ENCODE data around the gene NFKBIB. TPM values are rescaled to one million over a fixed set of nuclear protein-coding genes. Genes with fewer than 3 reads are reported as not detected.

The NFKBIB gene
- total RNA-seq, 1 experiment from 2014 or later, result 43.7 TPM

GRCh38 chr19:38952395-38953165 is 52.8 kb downstream of the NFKBIB start:
- BruUV-seq (replicated peaks), result no TSS peak
- Histone ChIP-seq H3K4me3 (ENCODE audit: low read length) (no peak overlapping the region), H3K27ac (ENCODE audit: low read length) (no peak overlapping the region), H3K9me2 (replicated peaks; ENCODE audit: low read length) (no peaks in the 10 kb centered on the region), H3K4me1 (ENCODE audit: insufficient read depth, low read length) (no peaks in the 10 kb centered on the region), H3K9ac (ENCODE audit: low read length) (no peak overlapping the region), H4K20me1 (ENCODE audit: low read length) (no peaks in the 10 kb centered on the region), H3K79me2 (ENCODE audit: low read length) (no peaks in the 10 kb centered on the region), H3K36me3 (ENCODE audit: low read depth, low read length) (no peaks in the 10 kb centered on the region), H3K4me2 (ENCODE audit: low read length) (no peak overlapping the region), H3K9me3 (ENCODE audit: low read length) (no peaks in the 10 kb centered on the region), H3F3A (ENCODE audit: low read length, unreplicated experiment) (no peaks in the 10 kb centered on the region), H3K27me3 (ENCODE audit: low read length) (no peaks in the 10 kb centered on the region), H2AFZ (ENCODE audit: low read length) (no peak overlapping the region)
- ATAC-seq (peak; percentile 74), DNase-seq (peak; percentile 75)
- peak; percentile 64 for TF ChIP-seq CTCF (conservative IDR thresholded peaks at IDR 0.05; ENCODE audit: low read depth, low read length)
- TF ChIP-seq EZH2 (IDR thresholded peaks at IDR 0.05; ENCODE audit: low read length, unreplicated experiment), result no peak
- ChIA-PET POLR2A (ENCODE audit: unreplicated experiment) (no interaction called here), CTCF (no interaction called here)
- intact Hi-C loops (cut with micrococcal nuclease), result loop anchor here (10.0 kb wide), 1 partner anchor 548 kb away; the partner anchor contains the start of gene FAM98C

GRCh38 chr19:38953677-38954076 is 53.9 kb downstream of the NFKBIB start:
- no peaks in the 10 kb centered on the region for H3K27me3 ChIP-seq (ENCODE audit: low read length)
- ATAC-seq (no peak), DNase-seq (no peak)
- H3K4me2 ChIP-seq (ENCODE audit: low read length), result no peak overlapping the region
- POLR2A ChIA-PET (ENCODE audit: unreplicated experiment), result no interaction called here
- H3K4me1 ChIP-seq (ENCODE audit: insufficient read depth, low read length), result no peaks in the 10 kb centered on the region
- CTCF ChIA-PET, result no interaction called here
- no peaks in the 10 kb centered on the region for H3K79me2 ChIP-seq (ENCODE audit: low read length)
- no peaks in the 10 kb centered on the region for H4K20me1 ChIP-seq (ENCODE audit: low read length)
- H3K9ac ChIP-seq (ENCODE audit: low read length), result no peak overlapping the region
- H2AFZ ChIP-seq (ENCODE audit: low read length), result no peak overlapping the region
- no peaks in the 10 kb centered on the region for H3K36me3 ChIP-seq (ENCODE audit: low read depth, low read length)
- TF ChIP-seq CTCF (conservative IDR thresholded peaks at IDR 0.05; ENCODE audit: low read depth, low read length), result no peak
- TF ChIP-seq EZH2 (IDR thresholded peaks at IDR 0.05; ENCODE audit: low read length, unreplicated experiment), result no peak
- TF ChIP-seq EZH2phosphoT487 (IDR thresholded peaks at IDR 0.05; ENCODE audit: borderline replicate concordance, low read length), result no peak
- no peak overlapping the region for H3K4me3 ChIP-seq (ENCODE audit: low read length)
- no peaks in the 10 kb centered on the region for H3K9me2 ChIP-seq (replicated peaks; ENCODE audit: low read length)
- no peaks in the 10 kb centered on the region for H3K9me3 ChIP-seq (ENCODE audit: low read length)
- BruUV-seq (replicated peaks), result no TSS peak
- no peak overlapping the region for H3K27ac ChIP-seq (ENCODE audit: low read length)
- intact Hi-C loops (cut with micrococcal nuclease), result loop anchor here (10.0 kb wide), 1 partner anchor 549 kb away; the partner anchor contains the start of gene FAM98C
- H3F3A ChIP-seq (ENCODE audit: low read length, unreplicated experiment), result no peaks in the 10 kb centered on the region

- no peak overlapping the region for H3K4me3 ChIP-seq (ENCODE audit: low read length)
- H3K4me1 ChIP-seq (ENCODE audit: insufficient read depth, low read length), result no peaks in the 10 kb centered on the region
- H3K27me3 ChIP-seq (ENCODE audit: low read length), result no peaks in the 10 kb centered on the region
- H3K4me2 ChIP-seq (ENCODE audit: low read length), result no peak overlapping the region
- H2AFZ ChIP-seq (ENCODE audit: low read length), result no peak overlapping the region
- H3K79me2 ChIP-seq (ENCODE audit: low read length), result no peaks in the 10 kb centered on the region
- no peaks in the 10 kb centered on the region for H3F3A ChIP-seq (ENCODE audit: low read length, unreplicated experiment)
- ATAC-seq, result no peak
- no peak overlapping the region for H3K27ac ChIP-seq (ENCODE audit: low read length)
- intact Hi-C loops (cut with micrococcal nuclease), result loop anchor here (10.0 kb wide), 1 partner anchor 551 kb away; the partner anchor contains the start of gene FAM98C
- no TSS peak for BruUV-seq (replicated peaks)
- no peak for DNase-seq
- CTCF ChIA-PET, result no interaction called here
- TF ChIP-seq CTCF (conservative IDR thresholded peaks at IDR 0.05; ENCODE audit: low read depth, low read length) (no peak), EZH2phosphoT487 (IDR thresholded peaks at IDR 0.05; ENCODE audit: borderline replicate concordance, low read length) (no peak), EZH2 (IDR thresholded peaks at IDR 0.05; ENCODE audit: low read length, unreplicated experiment) (no peak)
- H3K9me3 ChIP-seq (ENCODE audit: low read length), result no peaks in the 10 kb centered on the region
- no peaks in the 10 kb centered on the region for H4K20me1 ChIP-seq (ENCODE audit: low read length)
- POLR2A ChIA-PET (ENCODE audit: unreplicated experiment), result no interaction called here
- no peak overlapping the region for H3K9ac ChIP-seq (ENCODE audit: low read length)
- H3K9me2 ChIP-seq (replicated peaks; ENCODE audit: low read length), result no peaks in the 10 kb centered on the region
- H3K36me3 ChIP-seq (ENCODE audit: low read depth, low read length), result no peaks in the 10 kb centered on the region
These were observed 56.5 kb downstream of the NFKBIB start for GRCh38 chr19:38956264-38956663.

All from PC-3 (cell line).